Right renal pelvis (tissue), 4 donors: ENCODE results near the gene UNC13C. TPM values are rescaled to one million over a fixed set of nuclear protein-coding genes. Genes with fewer than 3 reads are reported as not detected.

Source experiments
- DNase-seq, 4 donors: peaks; one replicate each; pipeline ENCODE4 v3.0.0-alpha.2; 2013; ENCODE audit warnings: low read depth in 4 of 4, low spot score in 3 of 4, missing footprints in 1 of 4
- polyA plus RNA-seq, 4 donors: library from polyadenylated mRNA; unstranded; fragments of 120-200 nt; gene quantifications; one replicate each; pipeline ENCODE4 v1.2.1, GENCODE V29; 2013; ENCODE audit not compliant: insufficient read length in 4 of 4

The UNC13C gene
- polyA plus RNA-seq, 4 donors = 6.7 to 9.9 (median 9.1) TPM

- no peak for DNase-seq
Observed at GRCh38 chr15:54017251-54017650, 39.0 kb downstream of the UNC13C start.

GRCh38 chr15:54017959-54018358 is 39.7 kb downstream of the UNC13C start:
- no peak for DNase-seq

DNA sequence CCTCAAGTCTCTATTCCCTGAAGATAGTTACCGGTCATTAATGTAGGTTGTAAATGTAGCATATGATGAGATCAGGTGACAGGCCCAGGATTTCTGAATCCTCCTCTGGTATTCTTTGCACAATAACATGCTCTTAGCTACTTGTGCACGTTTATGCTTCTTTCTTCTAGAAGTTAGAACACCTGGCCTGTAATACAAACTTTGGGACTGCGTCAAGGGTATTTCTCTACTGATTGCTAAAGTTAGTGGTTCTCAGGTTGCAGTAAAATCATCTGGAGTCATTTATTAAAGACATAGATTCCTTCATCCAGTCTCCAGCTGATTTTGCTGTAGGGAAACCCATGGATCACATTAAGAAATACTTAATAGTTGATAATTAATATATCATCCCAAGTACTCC is 48.0 kb downstream of the UNC13C start:
- no peak for DNase-seq

GRCh38 chr15:54026891-54027290 is 48.6 kb downstream of the UNC13C start:
- no peak for DNase-seq

GRCh38 chr15:54029081-54029480 is 50.8 kb downstream of the UNC13C start:
- DNase-seq = no peak

DNA sequence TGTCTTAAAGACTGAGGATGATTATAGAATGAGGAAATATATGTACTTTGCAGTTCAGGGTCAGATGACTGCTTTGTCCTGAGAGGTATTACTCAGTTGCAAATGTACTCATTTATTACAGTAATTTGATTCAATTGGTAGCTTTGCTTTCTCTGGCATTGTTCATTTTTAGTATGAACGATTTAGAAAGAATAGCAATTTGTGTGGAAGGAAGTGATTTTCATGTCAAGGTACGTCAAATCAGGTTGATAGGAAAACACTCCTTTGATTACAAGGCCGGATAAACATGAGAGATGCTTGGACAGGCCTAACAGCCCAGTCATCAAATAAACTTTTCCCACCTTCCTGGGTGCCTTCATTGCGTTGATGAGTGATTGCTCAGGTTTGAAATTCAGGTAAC is 53.8 kb downstream of the UNC13C start:
- DNase-seq = no peak

- DNase-seq = no peak
Observed at GRCh38 chr15:54033356-54033860, 55.2 kb downstream of the UNC13C start.

- DNase-seq = no peak
Observed at GRCh38 chr15:54033869-54034458, 55.7 kb downstream of the UNC13C start.

- no peak for DNase-seq
Observed at GRCh38 chr15:54035616-54036015, 57.4 kb downstream of the UNC13C start.

GRCh38 chr15:54045397-54045796 is 67.2 kb downstream of the UNC13C start:
- DNase-seq = no peak

GRCh38 chr15:54046093-54046492 is 67.9 kb downstream of the UNC13C start:
- no peak for DNase-seq

DNA sequence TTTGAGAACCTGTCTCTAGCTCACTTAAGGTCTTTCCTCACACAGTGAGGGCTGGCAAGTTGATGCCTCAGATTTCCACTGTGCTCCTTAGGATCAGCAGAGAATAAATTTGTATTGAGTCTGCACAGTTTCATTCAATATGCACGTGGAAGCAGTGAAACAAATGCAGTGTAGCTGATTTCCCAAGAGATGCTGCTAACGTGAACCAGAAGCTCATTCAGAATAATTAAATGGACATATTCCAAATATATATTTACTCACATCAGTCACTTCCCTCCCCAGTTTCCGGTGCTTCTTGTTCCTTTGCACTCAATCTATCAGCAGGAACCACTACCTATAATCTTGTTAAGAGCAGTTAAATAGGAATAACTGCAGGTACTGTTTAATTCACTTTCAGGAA is 86.1 kb downstream of the UNC13C start:
- no peak for DNase-seq

GRCh38 chr15:54066403-54066802 is 88.2 kb downstream of the UNC13C start:
- DNase-seq = no peak

DNA sequence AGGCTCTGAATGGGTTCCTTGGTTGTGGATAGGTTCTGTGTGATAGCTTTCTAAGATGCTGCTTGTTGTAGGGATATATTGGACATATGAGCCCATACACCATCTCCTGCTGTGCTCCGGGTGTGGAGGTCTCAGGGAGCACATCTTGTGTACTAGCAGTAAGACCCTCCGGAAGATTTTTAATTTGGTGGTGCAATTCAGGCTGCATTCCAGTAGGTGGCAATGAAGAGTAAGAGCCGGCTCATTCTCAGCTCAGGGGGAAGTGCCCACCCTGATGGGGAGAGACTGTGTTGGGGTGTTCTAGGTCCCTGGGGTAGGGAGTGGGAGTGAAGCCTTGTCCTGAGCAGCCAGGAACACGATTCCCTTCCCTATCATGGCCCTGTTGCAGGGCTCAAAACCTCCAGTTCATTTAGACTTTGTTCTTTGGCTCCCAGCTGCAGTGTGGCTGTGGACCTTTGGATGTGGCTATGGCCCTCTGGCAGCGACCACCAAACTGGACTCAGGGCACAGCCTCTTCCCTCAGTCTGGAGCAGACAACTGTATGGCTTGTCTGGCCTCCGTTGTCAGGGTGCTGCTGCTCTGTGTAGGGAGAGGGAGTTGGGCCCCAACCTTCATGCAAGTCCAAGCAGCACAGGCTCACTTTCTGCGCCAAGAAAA is 104.7 kb downstream of the UNC13C start:
- peak in 1 of 4 donors; percentile 4 for DNase-seq

GRCh38 chr15:54083501-54083900 is 105.3 kb downstream of the UNC13C start:
- no peak for DNase-seq

- no peak for DNase-seq
Observed at GRCh38 chr15:54083991-54084390, 105.8 kb downstream of the UNC13C start.

DNA sequence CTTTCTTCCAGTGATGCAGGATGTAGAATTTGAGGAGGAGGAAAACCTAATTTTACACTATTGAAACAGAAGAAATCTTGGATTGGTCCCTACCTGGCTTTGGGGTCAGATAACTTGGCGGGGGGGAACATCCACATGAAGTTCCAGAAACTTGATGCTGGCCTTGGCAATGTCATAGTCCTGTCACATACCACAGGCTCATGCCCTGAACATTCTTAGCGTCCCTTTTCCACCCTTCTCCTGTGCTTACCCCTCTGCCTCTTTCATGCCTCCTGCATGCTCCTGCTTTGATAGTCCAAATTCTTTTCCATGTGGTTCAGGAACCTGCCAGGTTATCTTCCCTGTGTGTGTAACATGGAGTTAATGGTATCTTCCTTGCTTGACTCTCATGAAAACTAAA is 110.6 kb downstream of the UNC13C start:
- no peak for DNase-seq

GRCh38 chr15:54089776-54090175 is 111.5 kb downstream of the UNC13C start:
- no peak for DNase-seq

DNA sequence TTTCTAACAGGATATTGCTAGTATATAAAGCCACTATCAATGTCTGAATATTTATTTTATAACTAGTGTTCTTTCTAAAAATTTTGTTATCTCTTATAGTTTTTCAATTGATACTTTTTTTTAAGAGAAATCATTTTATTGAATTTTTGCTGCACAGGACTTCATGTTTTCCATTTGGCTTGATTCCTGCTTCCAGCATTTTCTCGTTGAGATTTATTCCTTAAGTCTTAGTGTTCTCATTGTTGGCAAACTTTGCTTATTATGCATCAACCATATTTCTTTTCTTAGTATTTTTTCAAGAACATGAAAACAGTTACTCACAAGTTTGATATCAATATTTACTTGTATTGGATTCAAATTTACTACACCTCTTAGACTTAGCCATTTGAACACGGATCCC is 113.4 kb downstream of the UNC13C start:
- DNase-seq = no peak

- no peak for DNase-seq
Observed at GRCh38 chr15:54094661-54095060, 116.4 kb downstream of the UNC13C start.

- DNase-seq = no peak
Observed at GRCh38 chr15:54097019-54097418, 118.8 kb downstream of the UNC13C start.

DNA sequence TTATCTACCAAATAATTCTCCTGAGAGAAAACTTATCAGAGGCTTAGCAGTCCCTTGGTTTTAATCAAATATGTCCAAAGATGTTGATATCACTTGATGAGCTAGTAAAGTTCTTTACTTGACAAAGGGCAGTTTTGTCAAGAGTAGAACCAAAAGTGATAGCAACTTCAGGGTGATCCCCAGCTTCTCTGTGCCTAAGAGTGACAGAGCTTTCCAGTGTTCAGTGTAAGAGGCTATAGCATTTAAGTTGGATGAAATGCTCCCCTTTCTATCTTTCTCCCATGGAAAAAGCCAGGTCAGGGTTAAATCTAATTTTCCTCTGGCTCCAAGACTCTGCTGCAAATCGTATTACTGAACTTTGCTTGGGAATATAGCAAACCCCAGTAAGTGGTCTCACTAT is 120.8 kb downstream of the UNC13C start:
- no peak for DNase-seq
